Measurements from ENCODE around the gene COL6A2.

DNA sequence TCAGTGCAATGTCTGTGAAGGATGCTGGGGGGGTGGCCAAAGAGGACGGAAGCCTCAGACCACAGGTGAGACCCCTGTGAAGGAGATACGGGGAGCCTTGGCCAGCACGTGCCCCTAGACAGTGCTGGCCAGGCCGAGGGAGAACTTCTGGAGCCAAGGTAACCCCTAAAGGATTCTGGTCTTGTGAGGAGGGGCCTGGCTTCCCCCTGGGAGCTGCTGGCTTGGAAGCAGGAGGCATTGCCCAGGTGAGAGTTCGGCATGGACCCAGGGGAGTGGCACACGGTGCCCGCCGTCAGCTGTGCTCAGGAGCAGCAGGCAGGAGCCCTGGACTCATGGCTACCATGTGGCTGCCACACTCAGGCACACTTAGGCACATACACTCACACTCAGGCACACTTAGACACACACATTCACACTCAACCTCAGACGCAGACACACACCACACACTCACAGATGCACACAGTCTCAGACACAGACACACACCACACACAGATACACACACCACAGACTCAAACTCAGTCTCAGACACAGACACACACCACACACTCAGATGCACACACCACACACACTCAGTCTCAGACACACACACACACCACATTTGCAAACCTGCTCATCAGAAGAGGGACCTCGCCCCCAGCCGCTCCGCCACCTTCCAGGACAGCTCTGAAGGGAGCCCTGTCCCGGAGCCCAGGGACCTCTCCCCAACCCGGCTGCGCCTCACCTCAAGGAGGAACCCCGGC, 1.1 kb upstream of the COL6A2 start:
- TF ChIP-seq, protein P1, sequence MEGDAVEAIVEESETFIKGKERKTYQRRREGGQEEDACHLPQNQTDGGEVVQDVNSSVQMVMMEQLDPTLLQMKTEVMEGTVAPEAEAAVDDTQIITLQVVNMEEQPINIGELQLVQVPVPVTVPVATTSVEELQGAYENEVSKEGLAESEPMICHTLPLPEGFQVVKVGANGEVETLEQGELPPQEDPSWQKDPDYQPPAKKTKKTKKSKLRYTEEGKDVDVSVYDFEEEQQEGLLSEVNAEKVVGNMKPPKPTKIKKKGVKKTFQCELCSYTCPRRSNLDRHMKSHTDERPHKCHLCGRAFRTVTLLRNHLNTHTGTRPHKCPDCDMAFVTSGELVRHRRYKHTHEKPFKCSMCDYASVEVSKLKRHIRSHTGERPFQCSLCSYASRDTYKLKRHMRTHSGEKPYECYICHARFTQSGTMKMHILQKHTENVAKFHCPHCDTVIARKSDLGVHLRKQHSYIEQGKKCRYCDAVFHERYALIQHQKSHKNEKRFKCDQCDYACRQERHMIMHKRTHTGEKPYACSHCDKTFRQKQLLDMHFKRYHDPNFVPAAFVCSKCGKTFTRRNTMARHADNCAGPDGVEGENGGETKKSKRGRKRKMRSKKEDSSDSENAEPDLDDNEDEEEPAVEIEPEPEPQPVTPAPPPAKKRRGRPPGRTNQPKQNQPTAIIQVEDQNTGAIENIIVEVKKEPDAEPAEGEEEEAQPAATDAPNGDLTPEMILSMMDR (IDR thresholded peaks at IDR 0.05; ENCODE audit: poor library complexity): no peak
- TF ChIP-seq EZH2 (IDR thresholded peaks at IDR 0.05; ENCODE audit: borderline replicate concordance): no peak
- no peak for TF ChIP-seq EZH2phosphoT487 (IDR thresholded peaks at IDR 0.05; ENCODE audit: low read depth, severe bottlenecking, unreplicated experiment)
